ENCODE measurements around the gene HEBP1.

Gene HEBP1, protein sequence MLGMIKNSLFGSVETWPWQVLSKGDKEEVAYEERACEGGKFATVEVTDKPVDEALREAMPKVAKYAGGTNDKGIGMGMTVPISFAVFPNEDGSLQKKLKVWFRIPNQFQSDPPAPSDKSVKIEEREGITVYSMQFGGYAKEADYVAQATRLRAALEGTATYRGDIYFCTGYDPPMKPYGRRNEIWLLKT

GRCh38 chr12:12999959-13000615, at the start of gene HEBP1:
TSS of gene HEBP1 (minus strand) at chr12:13000265. CDS start at chr12:13000114, 151 bp downstream.
- peak; percentile 90 to 94 for DNase-seq (ENCODE audit: low read depth in 2 of 2)
- TF ChIP-seq, protein P1, sequence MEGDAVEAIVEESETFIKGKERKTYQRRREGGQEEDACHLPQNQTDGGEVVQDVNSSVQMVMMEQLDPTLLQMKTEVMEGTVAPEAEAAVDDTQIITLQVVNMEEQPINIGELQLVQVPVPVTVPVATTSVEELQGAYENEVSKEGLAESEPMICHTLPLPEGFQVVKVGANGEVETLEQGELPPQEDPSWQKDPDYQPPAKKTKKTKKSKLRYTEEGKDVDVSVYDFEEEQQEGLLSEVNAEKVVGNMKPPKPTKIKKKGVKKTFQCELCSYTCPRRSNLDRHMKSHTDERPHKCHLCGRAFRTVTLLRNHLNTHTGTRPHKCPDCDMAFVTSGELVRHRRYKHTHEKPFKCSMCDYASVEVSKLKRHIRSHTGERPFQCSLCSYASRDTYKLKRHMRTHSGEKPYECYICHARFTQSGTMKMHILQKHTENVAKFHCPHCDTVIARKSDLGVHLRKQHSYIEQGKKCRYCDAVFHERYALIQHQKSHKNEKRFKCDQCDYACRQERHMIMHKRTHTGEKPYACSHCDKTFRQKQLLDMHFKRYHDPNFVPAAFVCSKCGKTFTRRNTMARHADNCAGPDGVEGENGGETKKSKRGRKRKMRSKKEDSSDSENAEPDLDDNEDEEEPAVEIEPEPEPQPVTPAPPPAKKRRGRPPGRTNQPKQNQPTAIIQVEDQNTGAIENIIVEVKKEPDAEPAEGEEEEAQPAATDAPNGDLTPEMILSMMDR (IDR thresholded peaks at IDR 0.05; ENCODE audit: low read depth, low read length): no peak
- H3K4me3 ChIP-seq (replicated peaks in 1 of 2; ENCODE audit: low read depth in 2 of 2, low read length in 2 of 2): peak within 1 kb of the TSS; percentile 94 to 95

DNA sequence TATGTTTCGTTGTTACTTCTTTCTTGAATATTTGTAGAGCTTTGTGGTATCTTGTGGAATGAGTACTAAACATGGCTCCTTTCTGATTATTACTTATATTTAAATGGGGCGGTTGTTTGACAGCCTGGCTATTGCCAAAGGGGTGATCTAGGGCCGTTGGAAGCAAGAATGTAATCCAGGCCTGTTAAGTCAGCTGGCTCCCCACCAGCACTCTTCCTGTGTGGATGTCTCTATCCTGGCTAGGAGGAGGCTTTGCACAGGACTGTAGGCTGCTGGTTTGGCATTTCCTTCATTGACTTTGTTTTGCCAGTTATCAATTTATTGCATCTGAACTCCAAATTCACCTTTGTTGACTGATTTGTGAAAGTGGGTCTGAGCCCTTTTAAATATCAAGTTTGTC, 49.8 kb upstream of the HEBP1 start:
- TF ChIP-seq, protein P1 (IDR thresholded peaks at IDR 0.05; ENCODE audit: low read depth, low read length): no peak
- H3K4me3 ChIP-seq (replicated peaks in 1 of 2; ENCODE audit: low read depth in 2 of 2, low read length in 2 of 2): no peak overlapping the region
- DNase-seq (ENCODE audit: low read depth in 2 of 2): peak; percentile 41 to 78

- TF ChIP-seq, protein P1 (IDR thresholded peaks at IDR 0.05; ENCODE audit: low read depth, low read length): no peak
- H3K4me3 ChIP-seq (replicated peaks in 1 of 2; ENCODE audit: low read depth in 2 of 2, low read length in 2 of 2): no peak overlapping the region
- DNase-seq (ENCODE audit: low read depth in 2 of 2): no peak
Observed at GRCh38 chr12:13046964-13047363, 46.9 kb upstream of the HEBP1 start.

DNA sequence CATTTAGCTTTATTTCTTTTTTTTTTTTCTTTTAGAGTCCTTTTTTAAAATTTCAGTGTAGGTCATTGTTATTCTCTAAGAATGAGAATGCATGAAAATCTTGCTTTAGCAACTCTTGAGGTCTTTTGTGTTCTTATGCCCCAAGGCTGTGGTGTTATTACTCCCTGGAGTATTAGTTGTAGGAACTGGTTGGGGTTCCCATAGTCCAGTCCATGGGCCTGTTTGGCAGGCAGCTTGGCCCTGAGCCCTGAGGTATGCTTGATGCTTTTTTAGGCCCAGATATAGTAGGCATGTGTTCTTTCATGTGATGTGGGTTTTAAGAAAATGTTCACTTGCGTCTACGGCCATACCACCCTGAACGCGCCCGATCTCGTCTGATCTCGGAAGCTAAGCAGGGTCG, 45.8 kb upstream of the HEBP1 start:
- TF ChIP-seq, protein P1 (IDR thresholded peaks at IDR 0.05; ENCODE audit: low read depth, low read length): no peak
- DNase-seq (ENCODE audit: low read depth in 2 of 2): peak in 1 of 2 donors; percentile 26
- no peak overlapping the region for H3K4me3 ChIP-seq (replicated peaks in 1 of 2; ENCODE audit: low read depth in 2 of 2, low read length in 2 of 2)

DNA sequence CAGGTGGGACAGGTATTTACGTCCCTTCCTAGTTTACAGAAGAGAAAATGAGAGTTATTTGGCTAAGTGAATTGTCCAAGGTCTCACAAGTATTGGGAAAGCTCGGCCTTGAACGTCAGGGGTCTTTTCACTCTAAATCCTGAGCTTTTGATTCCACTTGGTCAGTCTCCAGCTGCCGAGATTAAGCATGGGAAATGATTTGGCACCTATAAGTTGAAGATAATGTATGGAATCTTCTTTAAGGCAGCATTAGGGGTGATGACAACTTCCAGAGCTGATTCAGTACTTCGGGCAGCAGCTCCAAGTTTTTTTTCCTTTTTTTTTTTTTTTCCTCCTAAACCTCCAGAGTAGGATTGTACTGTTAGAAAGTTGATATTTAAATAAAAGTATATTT, 44.8 kb upstream of the HEBP1 start:
- DNase-seq (ENCODE audit: low read depth in 2 of 2): peak; percentile 14 to 32
- TF ChIP-seq, protein P1 (IDR thresholded peaks at IDR 0.05; ENCODE audit: low read depth, low read length): no peak
- peak overlapping the region; percentile 93 to 100 for H3K4me3 ChIP-seq (replicated peaks in 1 of 2; ENCODE audit: low read depth in 2 of 2, low read length in 2 of 2)

GRCh38 chr12:13044002-13044905, 44.2 kb upstream of the HEBP1 start, which contains the start of gene FAM234B:
TSS of gene FAM234B (plus strand) at chr12:13044381. CDS start at chr12:13044404, 23 bp downstream.
- peak; percentile 73 to 77 for DNase-seq (ENCODE audit: low read depth in 2 of 2)
- TF ChIP-seq, protein P1 (IDR thresholded peaks at IDR 0.05; ENCODE audit: low read depth, low read length): no peak
- peak within 1 kb of the TSS; percentile 93 to 100 for H3K4me3 ChIP-seq (replicated peaks in 1 of 2; ENCODE audit: low read depth in 2 of 2, low read length in 2 of 2)

Measured in cardiac fibroblast (primary cell).